H9 (cell line): Measurements from ENCODE around the gene CPT1C. TPM values are rescaled to one million over a fixed set of nuclear protein-coding genes. Genes with fewer than 3 reads are reported as not detected.

Experiments used
- DNase-seq: peaks from one replicate; pipeline ENCODE4 v3.0.0-alpha.2; 2017
- H2AFZ ChIP-seq: one replicate; pipeline ENCODE4 v1.6.1; 2013; ENCODE audit warnings: mild to moderate bottlenecking, low read length, control low read depth, moderate library complexity
- H2AK5ac ChIP-seq: 2 replicates; pipeline ENCODE4 v1.6.1; 2013; ENCODE audit warnings: low read length, control low read depth, mixed read lengths; ENCODE audit not compliant: insufficient read length
- H2BK120ac ChIP-seq: one replicate; pipeline ENCODE4 v1.6.1; 2013; ENCODE audit warnings: low read depth, mild to moderate bottlenecking, low read length, control low read depth, inconsistent platforms; ENCODE audit not compliant: poor library complexity, severe bottlenecking
- H2BK12ac ChIP-seq: 2 replicates; pipeline ENCODE4 v1.6.1; 2013; ENCODE audit warnings: low read length, control low read depth, mixed read lengths, low read depth; ENCODE audit not compliant: insufficient read length
- H2BK15ac ChIP-seq: 2 replicates; pipeline ENCODE4 v1.6.1; 2013; ENCODE audit warnings: low read depth, low read length, control low read depth
- H2BK20ac ChIP-seq: one replicate; pipeline ENCODE4 v1.6.1; 2013; ENCODE audit warnings: low read depth, mild to moderate bottlenecking, low read length, control low read depth, inconsistent platforms; ENCODE audit not compliant: poor library complexity, severe bottlenecking
- H2BK5ac ChIP-seq: 2 replicates; pipeline ENCODE4 v1.6.1; 2013; ENCODE audit warnings: low read length, control low read depth, mixed read lengths; ENCODE audit not compliant: insufficient read length
- H3K14ac ChIP-seq: 2 replicates; pipeline ENCODE4 v1.6.1; 2013; ENCODE audit warnings: low read length, control low read depth; ENCODE audit not compliant: insufficient read depth
- H3K18ac ChIP-seq: 2 replicates; pipeline ENCODE4 v1.6.1; 2013; ENCODE audit warnings: low read depth, mild to moderate bottlenecking, mixed read lengths, low read length, control low read depth; ENCODE audit not compliant: insufficient read length
- H3K23ac ChIP-seq: 2 replicates; pipeline ENCODE4 v1.6.1; 2013; ENCODE audit warnings: low read length, control low read depth, mixed read lengths, low read depth; ENCODE audit not compliant: insufficient read length
- H3K23me2 ChIP-seq: 2 replicates; pipeline ENCODE4 v1.6.1; 2013; ENCODE audit warnings: low read depth, mild to moderate bottlenecking, mixed read lengths, low read length, control low read depth; ENCODE audit not compliant: insufficient read length, poor library complexity, severe bottlenecking
- H3K27ac ChIP-seq: 2 replicates; pipeline ENCODE4 v1.5.1; 2013; ENCODE audit warnings: low read length, control low read depth, mixed read lengths, low read depth; ENCODE audit not compliant: insufficient read length
- H3K27me3 ChIP-seq: 2 replicates; pipeline ENCODE4 v1.6.1; 2013; ENCODE audit warnings: low read length, control low read depth, inconsistent platforms; ENCODE audit not compliant: insufficient read depth
- H3K4ac ChIP-seq: 2 replicates; pipeline ENCODE4 v1.6.1; 2013; ENCODE audit warnings: low read depth, mild to moderate bottlenecking, control low read depth, inconsistent platforms, low read length, moderate library complexity
- H3K4me1 ChIP-seq: 2 replicates; pipeline ENCODE4 v1.6.1; 2013; ENCODE audit warnings: low read length, control low read depth, inconsistent platforms; ENCODE audit not compliant: insufficient read depth
- H3K4me2 ChIP-seq: 2 replicates; pipeline ENCODE4 v1.6.1; 2013; ENCODE audit warnings: low read length, control low read depth, mixed read lengths; ENCODE audit not compliant: insufficient read length, insufficient read depth
- H3K56ac ChIP-seq: 2 replicates; pipeline ENCODE4 v1.6.1; 2013; ENCODE audit warnings: low read depth, mild to moderate bottlenecking, mixed read lengths, low read length, control low read depth; ENCODE audit not compliant: insufficient read length
- H3K79me1 ChIP-seq: 2 replicates; pipeline ENCODE4 v1.6.1; 2013; ENCODE audit warnings: low read depth, mild to moderate bottlenecking, moderate library complexity, low read length, control low read depth, inconsistent platforms; ENCODE audit not compliant: insufficient read depth, poor library complexity, severe bottlenecking
- H3K79me2 ChIP-seq: 2 replicates; pipeline ENCODE4 v1.6.1; 2013; ENCODE audit warnings: low read length, control low read depth, inconsistent platforms; ENCODE audit not compliant: insufficient read depth
- H3K9ac ChIP-seq: 2 replicates; pipeline ENCODE4 v1.6.1; 2013; ENCODE audit warnings: low read length, control low read depth, mixed read lengths; ENCODE audit not compliant: insufficient read length; ENCODE audit errors: extremely low read depth
- H3K9me3 ChIP-seq: one replicate; pipeline ENCODE4 v1.6.1; 2013; ENCODE audit warnings: low read depth, low read length, inconsistent platforms; ENCODE audit not compliant: control insufficient read depth
- H3T11ph ChIP-seq: one replicate; pipeline ENCODE4 v1.6.1; 2013; ENCODE audit warnings: mild to moderate bottlenecking, low read length, control low read depth, inconsistent platforms
- H4K20me1 ChIP-seq: one replicate; pipeline ENCODE4 v1.6.1; 2013; ENCODE audit not compliant: control insufficient read depth, insufficient read length, insufficient read depth
- H4K5ac ChIP-seq: 2 replicates; pipeline ENCODE4 v1.6.1; 2013; ENCODE audit warnings: low read depth, mild to moderate bottlenecking, mixed read lengths, low read length, control low read depth; ENCODE audit not compliant: insufficient read length
- H4K8ac ChIP-seq: replicated peaks from 2 replicates; pipeline ENCODE4 v1.6.1; 2013; ENCODE audit warnings: low read length, control low read depth, mixed read lengths, low read depth; ENCODE audit not compliant: insufficient read length
- H4K91ac ChIP-seq: 2 replicates; pipeline ENCODE4 v1.6.1; 2013; ENCODE audit warnings: low read depth, mild to moderate bottlenecking, moderate library complexity, mixed read lengths, low read length, control low read depth; ENCODE audit not compliant: insufficient read length
- H3K27ac Mint-ChIP-seq, 3 experiments: 2 replicates in 2 of 3; 3 replicates in 1 of 3; pipeline ENCODE4 v1.8.0; 2020 to 2021; ENCODE audit warnings: mixed read lengths in 3 of 3, mild to moderate bottlenecking in 1 of 3, moderate library complexity in 1 of 3
- H3K27me3 Mint-ChIP-seq: 2 replicates; pipeline ENCODE4 v1.8.0; 2021; ENCODE audit warnings: low read depth, mild to moderate bottlenecking, moderate library complexity, mixed read lengths
- H3K36me3 Mint-ChIP-seq, 3 experiments: 2 replicates in 2 of 3; 3 replicates in 1 of 3; pipeline ENCODE4 v1.8.0; 2020 to 2021; ENCODE audit warnings: low read depth in 3 of 3, mixed read lengths in 3 of 3; ENCODE audit not compliant: insufficient read depth in 1 of 3
- H3K4me1 Mint-ChIP-seq, 2 experiments: 2 replicates each; pipeline ENCODE4 v1.8.0; 2020; ENCODE audit warnings: mixed read lengths in 2 of 2
- H3K4me3 Mint-ChIP-seq, 2 experiments: 2 replicates in 1 of 2; 3 replicates in 1 of 2; pipeline ENCODE4 v1.8.0; 2020 to 2021; ENCODE audit warnings: mild to moderate bottlenecking in 2 of 2, mixed read lengths in 2 of 2, moderate library complexity in 1 of 2
- H3K9me3 Mint-ChIP-seq, 2 experiments: 2 replicates in 1 of 2; 3 replicates in 1 of 2; pipeline ENCODE4 v1.8.0; 2020; ENCODE audit warnings: mild to moderate bottlenecking in 2 of 2, mixed read lengths in 2 of 2, moderate library complexity in 1 of 2
- WGBS: extraction: QIAGEN DNeasy Blood & Tissue Kit; methylation state at CpG from one replicate; pipeline ENCODE4 v1.1.7; 2013; ENCODE audit warnings: missing lambda C conversion rate, low lambda C conversion rate, mixed read lengths; ENCODE audit not compliant: insufficient read length; ENCODE audit errors: extremely low coverage; 5-methylcytosine and 5-hydroxymethylcytosine counted together
- total RNA-seq: library from RNA; stranded (reverse); gene quantifications from 2 replicates; pipeline ENCODE4 v1.2.1, GENCODE V29; 2021
- TF ChIP-seq, protein P1 (sequence below): fragments of 200-600 bp; sonication (generic); conservative IDR thresholded peaks from 3 replicates; pipeline ENCODE4 v1.8.0; 2021; ENCODE audit warnings: antibody characterized with exemption, mild to moderate bottlenecking

CPT1C gene
- total RNA-seq, 1 experiment from 2014 or later, result 74.6 TPM

DNA sequence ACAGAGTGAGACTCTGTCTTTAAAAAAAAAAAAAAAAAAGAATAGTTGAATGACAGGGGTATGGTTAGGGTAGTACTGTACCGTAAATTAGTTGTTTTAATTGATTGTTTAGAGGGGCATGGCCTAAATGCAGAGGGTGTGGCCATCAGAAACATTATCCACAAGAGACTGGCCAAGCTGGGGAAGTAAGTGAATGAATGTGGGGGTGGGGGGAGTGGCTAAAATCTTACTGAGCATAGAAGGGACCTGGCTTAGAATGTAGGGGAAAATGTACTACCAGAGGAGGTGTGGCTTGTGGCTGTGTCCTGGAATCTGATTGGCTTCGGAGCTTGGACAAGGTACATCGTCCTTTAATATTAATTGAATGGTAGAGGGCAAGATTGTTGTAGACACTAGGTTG, 21.4 kb upstream of the CPT1C start:
- no peak overlapping the region for H2AFZ ChIP-seq
- no peak overlapping the region for H4K8ac ChIP-seq
- no peak overlapping the region for H3T11ph ChIP-seq
- H3K4me1 ChIP-seq, result no peaks in the 10 kb centered on the region
- no peak overlapping the region for H3K18ac ChIP-seq
- no peaks in the 10 kb centered on the region for H3K27me3 ChIP-seq
- H3K9me3 Mint-ChIP-seq, result peaks cover 0 to 1% of the 10 kb centered on the region in 2 experiments; a peak in 2 of 5 replicates
- H3K23me2 ChIP-seq, result peaks cover 16% of the 10 kb centered on the region
- H3K27ac Mint-ChIP-seq, result peak overlapping the region; percentile 8 to 45 (median 34); a peak in 2 of 7 replicates
- no peak overlapping the region for H3K9ac ChIP-seq
- no peak overlapping the region for H3K4me2 ChIP-seq
- H3K27ac ChIP-seq, result no peak overlapping the region
- peaks cover 22 to 48% (median 42%) of the 10 kb centered on the region in 3 experiments; a peak in 6 of 7 replicates for H3K36me3 Mint-ChIP-seq
- no peak for DNase-seq
- no peak overlapping the region for H2BK15ac ChIP-seq
- WGBS, result no CpG with 5 or more reads among the region's 3 CpGs
- H3K23ac ChIP-seq, result no peak overlapping the region
- H3K4me1 Mint-ChIP-seq, result peaks cover 18 to 31% of the 10 kb centered on the region in 2 experiments
- H3K14ac ChIP-seq, result no peak overlapping the region
- H2BK12ac ChIP-seq, result no peak overlapping the region
- H2BK120ac ChIP-seq, result no peak overlapping the region
- H3K79me1 ChIP-seq, result peaks cover 11% of the 10 kb centered on the region
- H3K79me2 ChIP-seq, result peaks cover 5% of the 10 kb centered on the region; the same call in 1 of the 2 replicates
- no peaks in the 10 kb centered on the region for H4K20me1 ChIP-seq
- no peak overlapping the region for H3K4ac ChIP-seq
- no peak overlapping the region for H3K56ac ChIP-seq
- peaks cover 3% of the 10 kb centered on the region for H3K27me3 Mint-ChIP-seq
- no peak overlapping the region for H2AK5ac ChIP-seq
- no peak overlapping the region for H4K91ac ChIP-seq
- no peak overlapping the region for H4K5ac ChIP-seq
- H2BK20ac ChIP-seq, result no peak overlapping the region
- H3K4me3 Mint-ChIP-seq, result peak overlapping the region in 1 of 2 experiments; percentile 31; a peak in 2 of 5 replicates
- TF ChIP-seq, protein P1, sequence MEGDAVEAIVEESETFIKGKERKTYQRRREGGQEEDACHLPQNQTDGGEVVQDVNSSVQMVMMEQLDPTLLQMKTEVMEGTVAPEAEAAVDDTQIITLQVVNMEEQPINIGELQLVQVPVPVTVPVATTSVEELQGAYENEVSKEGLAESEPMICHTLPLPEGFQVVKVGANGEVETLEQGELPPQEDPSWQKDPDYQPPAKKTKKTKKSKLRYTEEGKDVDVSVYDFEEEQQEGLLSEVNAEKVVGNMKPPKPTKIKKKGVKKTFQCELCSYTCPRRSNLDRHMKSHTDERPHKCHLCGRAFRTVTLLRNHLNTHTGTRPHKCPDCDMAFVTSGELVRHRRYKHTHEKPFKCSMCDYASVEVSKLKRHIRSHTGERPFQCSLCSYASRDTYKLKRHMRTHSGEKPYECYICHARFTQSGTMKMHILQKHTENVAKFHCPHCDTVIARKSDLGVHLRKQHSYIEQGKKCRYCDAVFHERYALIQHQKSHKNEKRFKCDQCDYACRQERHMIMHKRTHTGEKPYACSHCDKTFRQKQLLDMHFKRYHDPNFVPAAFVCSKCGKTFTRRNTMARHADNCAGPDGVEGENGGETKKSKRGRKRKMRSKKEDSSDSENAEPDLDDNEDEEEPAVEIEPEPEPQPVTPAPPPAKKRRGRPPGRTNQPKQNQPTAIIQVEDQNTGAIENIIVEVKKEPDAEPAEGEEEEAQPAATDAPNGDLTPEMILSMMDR, result no peak
- H3K9me3 ChIP-seq, result no peaks in the 10 kb centered on the region
- H2BK5ac ChIP-seq, result no peak overlapping the region
